CD4-positive, alpha-beta T cell treated with Interferon gamma for 1 hour (primary cell): ENCODE data around the gene RPS8.
"Not testable (repeated sequence)": the region's sequence is repeated elsewhere in the genome, so short reads cannot be mapped to it uniquely, and the experiment has no call there.

Experiments used
- DNase-seq: peaks from one replicate; pipeline ENCODE4 v3.0.0-alpha.2; 2020

The RPS8 gene

DNA sequence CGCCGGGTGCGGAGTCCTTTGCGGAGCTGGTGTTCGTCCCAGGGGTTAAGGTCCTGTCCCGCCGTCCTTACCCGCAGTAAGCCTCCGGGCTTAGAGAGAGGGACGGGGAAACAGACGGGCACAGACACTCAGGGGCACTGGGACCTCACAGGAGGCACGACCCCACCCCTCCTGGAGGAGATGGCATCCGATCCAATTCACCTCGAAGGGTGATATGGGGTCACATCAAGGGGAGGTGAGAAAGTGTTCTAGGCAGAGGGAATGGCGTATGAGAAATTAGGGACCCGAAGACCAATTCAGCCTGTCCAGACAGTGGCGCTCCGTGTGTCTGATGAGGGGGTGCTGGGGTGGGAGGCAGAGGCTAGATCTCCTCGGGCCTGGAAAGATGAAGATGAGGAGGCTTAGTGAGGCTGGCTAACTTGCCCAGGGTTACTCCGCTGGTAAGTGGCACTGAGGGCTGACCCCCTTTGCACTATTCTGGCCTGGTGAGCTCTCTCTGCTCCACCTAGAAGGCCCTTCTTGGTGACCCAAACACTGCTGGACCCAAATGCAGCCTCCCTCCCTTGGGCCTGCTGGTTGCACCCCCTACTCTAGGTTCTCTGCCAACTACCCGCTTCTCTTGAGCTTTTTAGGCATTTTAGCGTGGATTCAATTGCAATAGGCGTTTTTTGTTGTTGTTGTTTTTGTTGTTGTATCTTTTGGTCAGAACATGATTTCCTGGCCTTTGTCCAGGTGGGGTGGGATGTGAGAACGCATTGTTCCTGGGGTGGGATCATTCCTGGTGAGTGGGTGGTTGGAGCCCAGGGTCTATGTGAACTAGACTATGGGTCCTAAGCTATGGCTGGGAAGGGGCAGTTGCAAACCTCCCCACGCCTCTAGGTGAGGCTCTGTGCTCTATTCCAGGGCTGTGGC, 45.2 kb downstream of the RPS8 start:
- DNase-seq = no peak

DNA sequence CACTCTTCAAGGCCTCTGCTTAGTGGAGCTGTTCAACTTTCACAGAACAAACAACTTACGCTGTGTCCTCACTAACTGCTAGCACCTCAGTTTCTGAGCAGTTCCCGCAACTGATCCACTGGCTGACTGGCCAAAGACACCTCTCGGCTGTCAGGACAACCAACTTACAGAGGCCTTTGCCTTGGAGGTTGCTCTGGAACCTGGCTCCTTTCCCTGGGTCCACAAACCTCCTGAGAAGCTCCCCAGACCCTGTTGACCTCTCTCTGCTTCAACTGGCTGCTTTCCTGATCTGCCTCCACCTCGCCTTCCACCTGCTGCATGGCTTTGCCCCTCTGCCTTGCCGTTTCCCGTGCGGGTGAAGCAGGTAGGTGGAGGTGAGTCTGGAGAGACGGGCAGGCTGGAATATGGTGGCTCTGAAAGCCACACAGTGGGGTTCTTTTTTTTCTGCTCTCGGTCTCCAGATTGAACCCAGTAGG, 45.9 kb downstream of the RPS8 start:
- no peak for DNase-seq

DNA sequence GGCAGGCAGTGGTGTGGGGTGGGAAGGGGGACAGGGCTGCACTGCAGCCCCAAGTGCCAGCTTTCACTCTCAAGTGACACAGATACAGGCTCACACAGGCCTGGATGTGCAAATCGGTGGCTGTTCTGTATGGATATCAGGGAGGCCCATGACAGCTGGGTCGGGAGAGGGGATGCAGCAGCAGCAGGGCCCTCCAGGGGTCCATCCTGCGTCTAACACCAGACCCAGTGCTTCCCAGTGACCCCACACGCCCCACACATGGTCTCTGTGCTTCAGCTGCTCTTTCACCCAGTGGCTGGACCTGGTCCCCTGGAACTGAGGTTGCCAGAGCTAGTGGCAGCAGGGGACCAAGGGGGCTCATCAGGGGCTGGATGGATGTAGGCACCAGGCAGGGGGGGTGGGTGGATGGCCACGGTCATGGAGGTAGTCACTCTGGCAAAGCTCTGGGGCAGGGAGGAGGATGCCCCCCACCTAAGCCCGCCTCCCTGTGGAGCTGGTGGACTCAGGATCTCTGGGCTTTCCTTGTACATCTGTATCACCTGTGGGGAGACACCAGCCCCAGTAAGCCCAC, 46.9 kb downstream of the RPS8 start:
- DNase-seq = no peak

DNA sequence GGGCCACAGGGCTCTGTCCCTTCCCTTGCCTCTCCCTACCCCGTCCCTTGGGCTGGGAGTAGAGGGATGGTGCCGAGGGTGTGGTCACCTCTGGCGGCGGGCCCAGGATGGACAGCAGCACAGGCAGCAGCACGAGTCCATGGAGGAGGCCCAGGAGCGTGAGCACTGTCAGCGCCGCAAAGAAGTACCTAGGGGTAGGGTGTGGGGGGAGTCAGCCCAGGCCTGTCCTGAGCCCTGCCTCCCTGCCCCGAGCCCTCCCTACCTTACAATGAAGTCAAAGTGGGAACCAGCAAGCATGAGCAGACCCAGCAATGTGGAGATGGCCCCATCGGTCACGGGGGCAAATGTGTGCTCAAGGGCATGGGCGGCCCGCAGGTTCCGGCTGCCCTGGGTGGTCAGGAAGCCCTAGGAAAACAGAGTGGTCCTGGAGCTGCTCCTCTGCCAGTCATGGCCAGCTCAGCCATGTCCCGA, 47.7 kb downstream of the RPS8 start:
- DNase-seq = no peak

DNA sequence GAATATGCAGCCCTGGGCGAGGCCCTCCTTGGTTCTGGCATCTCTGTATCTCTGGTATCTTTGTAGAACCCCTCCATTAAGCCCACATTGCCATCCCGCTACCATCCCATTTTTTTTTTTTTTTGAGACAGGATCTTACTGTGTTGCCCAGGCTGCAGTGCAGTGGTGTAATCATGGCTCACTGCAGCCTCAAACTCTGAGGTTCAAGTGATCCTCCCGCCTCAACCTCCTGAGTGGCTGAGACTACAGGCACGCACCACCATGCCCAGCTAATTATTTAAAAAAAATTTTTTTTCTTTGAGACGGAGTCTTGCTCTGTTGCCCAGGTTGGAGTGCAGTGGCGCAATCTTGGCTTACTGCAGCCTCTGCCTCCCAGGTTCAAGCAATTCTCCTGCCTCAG, 49.1 kb downstream of the RPS8 start:
- DNase-seq = not testable (repeated sequence)

DNA sequence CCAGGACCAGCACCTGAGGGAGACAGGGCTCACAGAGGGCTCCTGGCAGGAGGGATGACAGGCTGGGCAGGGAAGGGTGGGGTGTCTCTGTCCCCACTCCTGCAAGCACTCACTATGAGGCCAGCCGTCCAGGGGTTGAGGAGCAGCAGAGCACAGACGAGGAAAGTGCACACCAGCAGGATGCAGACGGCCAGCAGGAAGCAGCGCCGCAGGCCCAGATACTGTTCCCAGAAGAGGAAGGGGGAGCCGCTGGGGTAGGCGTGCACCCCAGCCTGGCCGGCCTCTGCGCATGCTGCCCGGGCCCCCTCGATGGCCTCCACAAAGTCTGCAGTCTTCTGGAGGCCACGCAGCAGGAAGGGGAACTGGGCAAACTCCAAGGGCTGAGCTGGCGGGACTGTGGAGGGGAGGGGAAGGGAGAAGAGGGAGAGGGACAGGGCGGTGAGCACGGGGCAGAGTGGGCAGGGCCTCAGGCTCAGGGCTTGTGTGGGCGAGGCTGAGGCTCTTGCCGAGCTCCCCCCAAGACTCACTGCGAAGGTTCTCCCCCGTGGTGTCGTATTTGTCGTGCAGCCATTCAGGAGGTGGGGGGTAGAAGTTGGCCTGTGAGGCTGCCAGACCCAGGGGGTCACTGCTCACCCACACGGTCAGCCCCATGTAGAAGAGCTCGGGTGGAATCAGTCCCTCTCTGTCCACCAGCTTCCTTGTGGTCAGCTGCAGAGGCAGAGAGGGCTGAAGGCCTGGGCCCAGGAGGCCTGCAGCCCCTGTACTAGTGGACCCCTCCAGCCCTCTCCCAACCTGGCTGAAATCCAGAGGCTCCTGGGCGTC, 51.2 kb downstream of the RPS8 start:
- peak; percentile 60 for DNase-seq

DNA sequence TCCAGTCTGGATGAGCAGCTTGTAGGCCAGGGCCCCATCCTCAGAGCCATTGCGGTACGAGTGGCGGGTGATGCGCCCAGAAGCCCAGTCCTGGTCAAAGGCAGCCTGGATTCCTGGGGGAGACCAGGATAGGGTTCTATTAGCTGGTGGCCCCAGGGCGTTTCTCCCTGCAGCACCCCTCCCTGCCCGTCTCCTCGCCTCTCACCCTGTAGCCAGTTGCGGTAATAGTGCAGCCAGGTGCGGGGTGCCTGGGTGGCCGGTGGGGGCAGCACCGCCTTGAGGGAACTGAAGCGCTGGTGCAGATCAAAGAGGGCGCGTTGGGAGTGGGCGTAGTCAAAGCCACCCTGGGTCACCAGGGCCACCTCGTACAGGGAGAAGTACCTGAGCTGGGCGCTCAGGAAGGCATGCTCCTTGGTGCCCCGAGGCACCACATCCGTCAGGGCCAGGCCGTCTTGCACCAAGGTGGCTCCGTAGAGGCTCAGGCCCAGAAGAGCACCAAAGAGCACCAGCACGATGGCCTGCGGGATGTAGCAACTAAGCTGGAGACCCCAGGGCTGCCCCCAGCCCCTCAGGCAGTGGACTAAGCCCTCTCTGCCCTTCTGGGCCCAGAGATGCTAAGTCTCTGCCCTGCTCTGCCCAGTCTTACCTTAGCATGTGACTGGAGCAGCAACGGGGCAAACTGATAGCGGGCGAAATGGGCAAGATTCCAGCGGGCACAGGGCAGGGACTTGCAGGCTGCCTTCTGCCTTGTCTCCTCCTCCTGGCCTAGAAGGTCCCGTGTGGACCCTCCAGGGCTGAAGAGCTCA, 52.1 kb downstream of the RPS8 start:
- no peak for DNase-seq

DNA sequence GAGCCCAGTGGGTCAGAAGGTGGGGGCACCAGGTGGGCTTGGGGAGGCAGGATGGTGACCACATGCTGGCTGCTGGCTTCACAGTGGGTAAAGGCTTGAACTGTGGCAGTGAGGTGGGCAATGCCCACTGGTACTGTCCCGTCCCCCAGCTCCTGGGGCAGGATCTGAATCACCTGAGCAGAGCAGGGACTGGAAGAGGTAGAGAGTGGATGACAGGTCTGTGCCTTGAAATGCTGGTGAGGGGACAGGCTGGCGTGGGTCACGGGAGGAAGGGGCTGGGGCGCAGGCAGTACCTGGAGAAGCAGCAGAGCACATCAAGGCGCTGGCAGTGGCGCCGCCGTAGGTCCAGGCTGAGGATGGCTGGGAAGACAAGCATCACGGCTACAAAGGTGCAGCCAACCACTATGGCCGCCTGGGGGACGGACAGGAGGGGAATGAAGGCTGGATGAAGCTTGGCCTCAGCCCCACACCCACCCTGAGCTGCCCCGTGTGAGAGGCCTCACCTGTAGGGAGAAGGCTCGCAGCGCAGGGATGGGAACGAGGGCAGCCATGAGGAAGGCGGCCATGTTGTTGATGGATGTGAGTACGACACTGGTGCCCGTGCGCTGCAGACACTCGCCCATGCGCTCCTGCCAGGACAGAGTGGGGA, 52.8 kb downstream of the RPS8 start:
- no peak for DNase-seq
